HepG2 (cell line): ENCODE measurements around the gene PHKG2. TPM values are rescaled to one million over a fixed set of nuclear protein-coding genes. Genes with fewer than 3 reads are reported as not detected.

Experiments
- AHDC1 ChIP-seq: sonication (generic); formaldehyde crosslinking; IDR thresholded peaks from 2 replicates; pipeline ENCODE4 v1.5.1; 2020; ENCODE audit warnings: mild to moderate bottlenecking, missing genetic modification reagents, borderline replicate concordance
- FOXA1 ChIP-seq, 2 experiments: fragments of 450-650 bp in 1 of 2; sonication (generic) in 1 of 2; formaldehyde crosslinking in 1 of 2; IDR thresholded peaks; 2 replicates each; pipeline versions ENCODE4 v1.4.0 to v1.6.1; 2016 to 2020; ENCODE audit warnings: missing genetic modification reagents in 1 of 2
- KLF6 ChIP-seq: IDR thresholded peaks from 2 replicates; pipeline ENCODE4 v1.8.0; 2016; ENCODE audit warnings: missing biosample characterization, missing genetic modification reagents
- MEIS1 ChIP-seq: sonication (generic); formaldehyde crosslinking; IDR thresholded peaks from 2 replicates; pipeline ENCODE4 v1.9.0; 2021; ENCODE audit warnings: mild to moderate bottlenecking, missing genetic modification reagents, moderate library complexity, borderline replicate concordance
- MEIS2 ChIP-seq: sonication (generic); formaldehyde crosslinking; IDR thresholded peaks from 2 replicates; pipeline ENCODE4 v1.9.0; 2021; ENCODE audit warnings: mild to moderate bottlenecking, missing genetic modification reagents
- NCOA2 ChIP-seq: sonication (generic); formaldehyde crosslinking; IDR thresholded peaks from 2 replicates; pipeline ENCODE4 v1.8.0; 2022; ENCODE audit warnings: inconsistent platforms
- NKX3-1 ChIP-seq: sonication (generic); formaldehyde crosslinking; IDR thresholded peaks from 2 replicates; pipeline ENCODE4 v1.5.0; 2020; ENCODE audit warnings: missing genetic modification reagents
- PTBP1 ChIP-seq: fragments of 200-400 bp; formaldehyde crosslinking; IDR thresholded peaks from 2 replicates; pipeline ENCODE4 v1.6.1; 2018; ENCODE audit warnings: low read length, low read depth; ENCODE audit not compliant: poor library complexity, severe bottlenecking
- THAP9 ChIP-seq: sonication (generic); formaldehyde crosslinking; IDR thresholded peaks from 2 replicates; pipeline ENCODE4; 2020; ENCODE audit warnings: missing genetic modification reagents, mild to moderate bottlenecking, borderline replicate concordance
- ZFP91 ChIP-seq: sonication (generic); formaldehyde crosslinking; IDR thresholded peaks from 2 replicates; pipeline ENCODE4 v1.9.0; 2022; ENCODE audit warnings: missing genetic modification reagents, mild to moderate bottlenecking, borderline replicate concordance
- ZNF292 ChIP-seq: sonication (generic); formaldehyde crosslinking; IDR thresholded peaks from 2 replicates; pipeline ENCODE4 v1.8.1; 2022; ENCODE audit warnings: mild to moderate bottlenecking, low read depth, missing genetic modification reagents, borderline replicate concordance
- ZNF3 ChIP-seq: IDR thresholded peaks from 2 replicates; pipeline ENCODE4 v1.7.0; 2017; ENCODE audit warnings: inconsistent platforms
- ZNF33B ChIP-seq: sonication (generic); formaldehyde crosslinking; IDR thresholded peaks from 2 replicates; pipeline ENCODE4 v1.5.1; 2020; ENCODE audit warnings: mild to moderate bottlenecking, missing genetic modification reagents
- ZNF343 ChIP-seq: sonication (generic); formaldehyde crosslinking; IDR thresholded peaks from 2 replicates; pipeline ENCODE4 v1.4.0; 2020; ENCODE audit warnings: mild to moderate bottlenecking, missing genetic modification reagents
- ZNF430 ChIP-seq: sonication (generic); formaldehyde crosslinking; IDR thresholded peaks from 2 replicates; pipeline ENCODE4 v1.9.0; 2021; ENCODE audit warnings: mild to moderate bottlenecking, missing genetic modification reagents
- ZNF572 ChIP-seq: sonication (generic); formaldehyde crosslinking; IDR thresholded peaks from 2 replicates; pipeline ENCODE4 v1.5.1; 2020; ENCODE audit warnings: mild to moderate bottlenecking, missing genetic modification reagents
- ZNF841 ChIP-seq: sonication (generic); formaldehyde crosslinking; IDR thresholded peaks from 2 replicates; pipeline ENCODE4 v1.8.1; 2023; ENCODE audit warnings: missing genetic modification reagents, borderline replicate concordance
- polyA plus RNA-seq, 8 experiments: library from polyadenylated mRNA; depleted of rRNA in 3 of 8; stranded (reverse) in 7 of 8; unstranded in 1 of 8; fragments of >200 nt; fragmentation: Illumina TruSeq in 4 of 8; extraction: Trizol in 4 of 8; gene quantifications; 2 replicates each; pipeline versions ENCODE4 v1.2.1 to v1.2.3, GENCODE V29; 2011 to 2016; ENCODE audit warnings: low read depth in 4 of 8, missing spikeins in 1 of 8, mixed read lengths in 1 of 8; ENCODE audit not compliant: insufficient read depth in 1 of 8
- total RNA-seq, 5 experiments: library from RNA; depleted of rRNA; stranded (reverse); fragments of >200 nt; fragmentation: Illumina TruSeq; extraction: Trizol; gene quantifications; 2 replicates each; pipeline ENCODE4 v1.2.3, GENCODE V29; 2016; ENCODE audit warnings: low read depth in 1 of 5
- TF ChIP-seq, protein P1 (sequence below): sonication (generic); formaldehyde crosslinking; IDR thresholded peaks from 2 replicates; pipeline ENCODE4 v1.5.0; 2020; ENCODE audit warnings: missing genetic modification reagents, mild to moderate bottlenecking, borderline replicate concordance

The PHKG2 gene
- total and polyA plus RNA-seq, 2 of the 13 experiments (the other 11 are each of a cell fraction or from before 2014, with no cell fraction given), result 37.4 to 42.1 TPM

- TF ChIP-seq AHDC1 (CRISPR knock-in tag) (no peak), ZNF343 (CRISPR knock-in tag) (no peak), ZNF292 (peak; percentile 74; the same call in 1 of the 2 replicates), NKX3-1 (CRISPR knock-in tag) (0 out of 2 replicates have a peak, but pooled peaks have one; percentile 44), PTBP1 (no peak), KLF6 (no peak), ZNF841 (no peak), FOXA1 (IDR thresholded peaks at IDR 0.05) (no peak), FOXA1 (CRISPR knock-in tag; IDR thresholded peaks at IDR 0.05) (peak; percentile 16; the same call in 1 of the 2 replicates), NCOA2 (CRISPR knock-in tag) (peak; percentile 42; the same call in 1 of the 2 replicates), ZNF430 (CRISPR knock-in tag) (peak; percentile 84), MEIS1 (CRISPR knock-in tag) (peak; percentile 74; the same call in 1 of the 2 replicates), ZNF33B (CRISPR knock-in tag) (no peak), MEIS2 (peak; percentile 31; the same call in 1 of the 2 replicates), ZNF572 (no peak), THAP9 (CRISPR knock-in tag) (peak; percentile 78; the same call in 1 of the 2 replicates), ZNF3 (CRISPR knock-in tag) (no peak), ZFP91 (CRISPR knock-in tag) (peak; percentile 80; the same call in 1 of the 2 replicates)
- TF ChIP-seq, protein P1, sequence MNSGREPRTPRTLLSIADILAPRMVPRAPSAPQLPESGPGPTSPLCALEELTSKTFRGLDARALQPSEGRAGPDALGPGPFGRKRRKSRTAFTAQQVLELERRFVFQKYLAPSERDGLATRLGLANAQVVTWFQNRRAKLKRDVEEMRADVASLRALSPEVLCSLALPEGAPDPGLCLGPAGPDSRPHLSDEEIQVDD, result no peak
These were observed at the start of gene PHKG2 (continued) for GRCh38 chr16:30747799-30748633.
